Stimulated activated CD4-positive, alpha-beta T cell treated with anti-CD3 and anti-CD28 coated beads, TNF-alpha, amount 100 ng/mL, for 1 hour (primary cell): Measurements from ENCODE around the gene SON.

Experiments used
- DNase-seq, 3 donors: peaks; one replicate each; pipeline ENCODE4 v3.0.0-alpha.2; 2020; ENCODE audit warnings: low read depth in 3 of 3, low spot score in 1 of 3

SON gene

DNA sequence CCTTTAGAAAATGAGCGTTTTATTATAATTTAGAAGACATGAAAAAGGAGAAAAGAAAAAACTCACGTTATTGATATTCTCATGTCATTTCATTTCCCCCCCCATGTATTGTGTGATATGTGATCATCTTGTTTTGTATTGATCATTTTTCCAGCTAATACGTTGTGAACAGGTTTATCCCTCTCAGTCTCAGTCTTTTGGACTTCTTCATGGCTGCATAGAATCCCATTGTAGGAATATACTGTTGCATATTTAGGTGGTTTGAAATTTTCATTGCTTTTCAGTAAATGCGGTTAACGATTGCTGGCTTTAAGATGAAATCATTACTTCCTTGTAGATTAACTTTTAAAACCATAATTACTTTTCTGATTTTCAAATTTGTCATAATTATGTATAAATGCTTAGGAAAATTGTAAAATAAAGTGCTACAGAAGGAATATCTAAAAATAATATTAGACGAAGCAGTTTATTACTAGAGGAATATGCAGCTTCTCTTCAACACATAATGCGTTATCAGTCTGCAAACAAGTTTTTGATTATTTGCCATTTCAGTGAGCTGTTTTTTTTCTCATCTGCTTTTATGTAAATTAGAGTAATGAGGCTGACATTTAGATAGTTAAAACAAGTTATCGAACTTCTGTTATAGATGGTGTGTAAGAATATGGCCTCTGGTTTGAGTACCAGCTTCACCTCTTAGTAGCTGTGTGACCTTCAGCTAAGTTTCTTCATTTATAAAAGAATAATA lies 1.8 kb downstream of the SON start:
- DNase-seq: no peak

GRCh38 chr21:33546086-33546485 lies 3.2 kb downstream of the SON start:
- DNase-seq: no peak

DNA sequence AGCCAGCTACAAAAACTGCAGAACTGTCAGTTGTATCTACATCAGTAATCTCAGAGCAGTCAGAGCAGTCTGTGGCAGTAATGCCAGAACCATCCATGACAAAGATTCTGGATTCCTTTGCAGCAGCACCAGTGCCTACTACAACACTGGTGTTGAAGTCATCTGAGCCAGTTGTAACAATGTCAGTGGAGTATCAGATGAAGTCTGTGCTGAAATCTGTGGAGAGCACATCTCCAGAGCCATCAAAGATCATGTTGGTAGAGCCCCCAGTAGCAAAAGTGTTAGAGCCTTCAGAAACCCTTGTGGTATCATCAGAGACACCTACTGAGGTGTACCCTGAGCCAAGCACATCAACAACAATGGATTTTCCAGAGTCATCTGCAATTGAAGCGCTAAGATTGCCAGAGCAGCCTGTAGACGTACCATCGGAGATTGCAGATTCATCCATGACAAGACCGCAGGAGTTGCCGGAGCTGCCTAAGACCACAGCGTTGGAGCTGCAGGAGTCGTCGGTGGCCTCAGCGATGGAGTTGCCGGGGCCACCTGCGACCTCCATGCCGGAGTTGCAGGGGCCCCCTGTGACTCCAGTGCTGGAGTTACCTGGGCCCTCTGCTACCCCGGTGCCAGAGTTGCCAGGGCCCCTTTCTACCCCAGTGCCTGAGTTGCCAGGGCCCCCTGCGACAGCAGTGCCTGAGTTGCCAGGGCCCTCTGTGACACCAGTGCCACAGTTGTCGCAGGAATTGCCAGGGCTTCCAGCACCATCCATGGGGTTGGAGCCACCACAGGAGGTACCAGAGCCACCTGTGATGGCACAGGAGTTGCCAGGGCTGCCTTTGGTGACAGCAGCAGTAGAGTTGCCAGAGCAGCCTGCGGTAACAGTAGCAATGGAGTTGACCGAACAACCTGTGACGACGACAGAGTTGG lies 7.3 kb downstream of the SON start:
- DNase-seq: no peak

- no peak for DNase-seq
Observed at GRCh38 chr21:33550772-33551660, 8.2 kb downstream of the SON start.

DNA sequence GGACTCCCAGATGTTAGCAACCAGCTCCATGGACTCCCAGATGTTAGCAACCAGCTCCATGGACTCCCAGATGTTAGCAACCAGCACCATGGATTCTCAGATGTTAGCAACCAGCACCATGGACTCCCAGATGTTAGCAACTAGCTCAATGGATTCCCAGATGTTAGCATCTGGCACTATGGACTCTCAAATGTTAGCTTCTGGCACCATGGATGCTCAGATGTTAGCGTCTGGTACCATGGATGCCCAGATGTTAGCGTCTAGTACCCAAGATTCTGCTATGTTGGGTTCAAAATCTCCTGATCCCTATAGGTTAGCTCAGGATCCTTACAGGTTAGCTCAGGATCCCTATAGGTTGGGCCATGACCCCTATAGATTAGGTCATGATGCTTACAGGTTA lies 8.8 kb downstream of the SON start:
- DNase-seq: no peak

GRCh38 chr21:33552093-33552998 lies 9.5 kb downstream of the SON start:
- no peak for DNase-seq

- no peak for DNase-seq
Observed at GRCh38 chr21:33552999-33553598, 10.3 kb downstream of the SON start.

DNA sequence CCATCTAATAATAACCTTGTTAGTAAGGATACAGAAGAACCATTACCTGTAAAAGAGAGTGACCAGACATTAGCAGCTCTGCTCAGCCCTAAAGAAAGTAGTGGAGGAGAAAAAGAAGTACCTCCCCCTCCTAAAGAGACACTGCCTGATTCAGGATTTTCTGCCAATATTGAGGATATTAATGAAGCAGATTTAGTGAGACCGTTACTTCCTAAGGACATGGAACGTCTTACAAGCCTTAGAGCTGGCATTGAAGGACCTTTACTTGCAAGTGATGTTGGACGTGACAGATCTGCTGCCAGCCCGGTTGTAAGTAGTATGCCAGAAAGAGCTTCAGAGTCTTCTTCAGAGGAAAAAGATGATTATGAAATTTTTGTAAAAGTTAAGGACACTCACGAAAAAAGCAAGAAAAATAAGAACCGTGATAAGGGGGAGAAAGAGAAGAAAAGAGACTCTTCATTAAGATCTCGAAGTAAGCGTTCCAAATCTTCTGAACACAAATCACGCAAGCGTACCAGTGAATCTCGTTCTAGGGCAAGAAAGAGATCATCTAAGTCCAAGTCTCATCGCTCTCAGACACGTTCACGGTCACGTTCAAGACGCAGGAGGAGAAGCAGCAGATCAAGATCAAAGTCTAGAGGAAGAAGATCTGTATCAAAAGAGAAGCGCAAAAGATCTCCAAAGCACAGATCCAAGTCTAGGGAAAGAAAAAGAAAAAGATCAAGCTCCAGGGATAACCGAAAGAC lies 11.6 kb downstream of the SON start:
- DNase-seq: no peak

DNA sequence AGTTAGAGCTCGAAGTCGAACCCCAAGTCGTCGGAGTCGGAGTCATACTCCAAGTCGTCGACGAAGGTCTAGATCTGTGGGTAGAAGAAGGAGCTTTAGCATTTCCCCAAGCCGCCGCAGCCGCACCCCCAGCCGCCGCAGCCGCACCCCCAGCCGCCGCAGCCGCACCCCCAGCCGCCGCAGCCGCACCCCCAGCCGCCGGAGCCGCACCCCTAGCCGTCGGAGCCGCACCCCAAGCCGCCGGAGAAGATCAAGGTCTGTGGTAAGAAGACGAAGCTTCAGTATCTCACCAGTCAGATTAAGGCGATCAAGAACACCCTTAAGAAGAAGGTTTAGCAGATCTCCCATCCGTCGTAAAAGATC lies 12.1 kb downstream of the SON start:
- no peak for DNase-seq

GRCh38 chr21:33557447-33557846 lies 14.6 kb downstream of the SON start:
- no peak for DNase-seq

DNA sequence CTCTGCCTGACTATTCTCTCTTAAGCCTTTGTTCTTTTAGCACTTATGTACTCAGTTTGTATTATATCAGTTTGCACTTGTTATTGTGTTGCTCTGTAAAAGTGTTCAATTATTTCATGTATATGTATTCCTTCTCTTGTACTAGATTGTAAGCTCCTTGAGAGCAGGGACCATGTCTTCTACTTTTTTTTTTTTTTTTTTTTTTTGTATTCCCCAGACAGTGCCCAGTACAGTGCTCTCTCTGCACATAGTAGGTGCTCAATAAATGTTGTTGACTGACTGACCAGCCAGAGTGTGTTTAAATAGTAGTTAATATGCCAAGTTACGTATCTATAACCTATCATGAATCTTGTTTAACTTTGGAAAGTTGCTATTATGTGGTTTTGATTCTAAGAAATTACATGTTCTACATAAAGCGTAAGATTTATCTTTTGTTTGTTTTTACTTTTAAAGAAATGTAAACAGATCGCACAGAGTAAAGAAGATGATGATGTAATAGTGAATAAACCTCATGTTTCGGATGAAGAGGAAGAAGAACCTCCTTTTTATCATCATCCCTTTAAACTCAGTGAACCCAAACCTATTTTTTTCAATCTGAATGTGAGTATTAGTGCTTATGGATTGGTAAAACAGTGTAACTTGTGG lies 16.1 kb downstream of the SON start:
- no peak for DNase-seq

DNA sequence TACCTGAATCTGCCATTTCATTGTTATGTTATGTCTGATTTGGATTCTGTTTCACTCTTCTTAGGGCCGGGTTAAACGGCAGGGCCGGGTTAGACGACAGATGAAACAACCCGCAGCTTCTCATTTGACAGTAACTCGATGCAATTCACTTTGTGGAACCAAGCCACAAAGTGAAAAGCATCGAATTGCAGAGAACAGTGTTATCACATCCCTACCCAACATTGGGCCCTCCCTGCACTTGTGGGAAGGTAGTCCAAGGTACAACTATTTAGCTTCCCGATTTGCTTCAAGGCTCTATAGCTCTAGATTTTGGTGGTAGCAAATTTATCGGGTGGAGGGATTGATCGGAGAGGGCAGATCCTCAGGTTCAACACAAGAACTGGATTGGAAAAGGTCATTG lies 17.0 kb downstream of the SON start:
- no peak for DNase-seq

- no peak for DNase-seq
Observed at GRCh38 chr21:33560965-33561364, 18.1 kb downstream of the SON start.

GRCh38 chr21:33561373-33561772 lies 18.5 kb downstream of the SON start:
- no peak for DNase-seq

DNA sequence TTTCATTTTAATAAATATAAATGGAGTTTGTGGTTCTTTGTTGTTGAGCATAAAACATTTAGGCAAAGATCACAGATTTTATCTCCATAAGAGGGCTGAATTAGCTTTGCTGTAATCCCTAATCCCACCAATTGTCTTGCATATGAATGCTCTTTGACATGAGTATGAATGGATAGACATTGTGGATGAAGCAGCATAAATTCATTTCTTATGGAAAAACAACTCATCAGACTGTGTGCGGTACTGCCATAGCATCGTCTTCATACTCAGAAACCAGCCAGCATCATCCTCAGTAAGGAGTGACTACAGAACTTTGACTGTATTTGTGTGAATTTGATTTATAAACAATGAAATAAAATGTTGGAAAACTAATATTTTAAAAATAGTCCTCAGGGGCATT lies 19.6 kb downstream of the SON start:
- no peak for DNase-seq

- no peak for DNase-seq
Observed at GRCh38 chr21:33566514-33566913, 23.7 kb downstream of the SON start.

- no peak for DNase-seq
Observed at GRCh38 chr21:33567914-33568313, 25.1 kb downstream of the SON start.

DNA sequence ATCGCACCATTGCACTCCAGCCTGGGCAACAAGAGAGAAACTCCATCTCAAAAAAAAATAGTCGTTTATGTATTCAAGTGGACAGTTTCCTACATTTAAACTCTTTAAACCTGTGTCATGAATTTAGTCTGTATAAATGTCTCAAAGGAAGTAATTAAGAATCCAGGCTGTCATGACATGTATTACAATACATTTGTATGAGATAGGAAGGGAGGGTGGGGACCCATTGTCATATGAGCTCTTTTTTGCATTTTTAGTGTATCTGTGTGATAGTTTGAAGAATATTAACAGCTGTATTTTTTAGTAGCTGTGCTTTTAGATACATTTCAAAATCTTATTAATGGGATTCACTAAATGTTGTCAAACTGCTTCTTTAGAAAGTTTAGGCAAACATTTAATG lies 25.6 kb downstream of the SON start:
- no peak for DNase-seq

- DNase-seq: no peak
Observed at GRCh38 chr21:33569991-33570390, 27.2 kb downstream of the SON start.
